Thyroid gland (tissue), 4 donors: ENCODE results near the gene ETHE1. TPM values are rescaled to one million over a fixed set of nuclear protein-coding genes. Genes with fewer than 3 reads are reported as not detected.

Source experiments
- DNase-seq, 2 donors: peaks; one replicate each; pipeline ENCODE4 v3.0.0-alpha.2; 2019
- H3K27ac ChIP-seq, 3 donors: fragments of 200-600 bp; sonication (generic); 1 replicate in 2 of 3; 2 replicates in 1 of 3; pipeline ENCODE4 v1.5.1; 2016 to 2019; ENCODE audit warnings: mild to moderate bottlenecking in 1 of 3, moderate library complexity in 1 of 3
- H3K27me3 ChIP-seq: fragments of 200-600 bp; sonication (generic); one replicate; pipeline ENCODE4 v1.5.1; 2019
- H3K36me3 ChIP-seq, 2 donors: fragments of 200-600 bp; sonication (generic); one replicate each; pipeline ENCODE4 v1.5.1; 2016 to 2019
- H3K4me1 ChIP-seq, 2 donors: fragments of 200-600 bp; sonication (generic); one replicate each; pipeline ENCODE4 v1.5.1; 2017 to 2019
- H3K4me3 ChIP-seq, 3 donors: fragments of 200-600 bp; sonication (generic); replicated peaks in 1 of 3; 1 replicate in 2 of 3; 2 replicates in 1 of 3; pipeline ENCODE4 v1.5.1; 2016; ENCODE audit warnings: mild to moderate bottlenecking in 1 of 3
- H3K9me3 ChIP-seq: fragments of 200-600 bp; sonication (generic); one replicate; pipeline ENCODE4 v1.5.1; 2017
- POLR2A ChIP-seq, 2 donors: fragments of 450-650 bp; IDR thresholded peaks; one replicate each; pipeline ENCODE4 v1.6.1; 2017; ENCODE audit warnings: antibody characterized with exemption in 2 of 2, mild to moderate bottlenecking in 2 of 2, moderate library complexity in 1 of 2
- WGBS, 2 donors: methylation state at CpG; one replicate each; pipeline ENCODE4 v1.1.5; 2017; 5-methylcytosine and 5-hydroxymethylcytosine counted together
- intact Hi-C: fragments of 100-400 bp; cut with DNase I; formaldehyde crosslinking; loops from one replicate; pipeline ENCODE4 v1.15.1; 2023
- total RNA-seq, 4 donors: library from RNA; depleted of rRNA; stranded (reverse); fragments of >200 nt; gene quantifications; one replicate each; pipeline ENCODE4 v1.2.3, GENCODE V29; 2016
- TF ChIP-seq, protein P1 (sequence below), 6 experiments: fragments of 200-600 bp in 3 of 6; fragments of 450-650 bp in 3 of 6; sonication (generic) in 3 of 6; IDR thresholded peaks; one replicate each; pipeline ENCODE4 v1.5.1; 2016 to 2019; ENCODE audit warnings: antibody characterized with exemption in 6 of 6, mild to moderate bottlenecking in 2 of 6, inconsistent platforms in 1 of 6, moderate library complexity in 1 of 6

ETHE1 gene
- total RNA-seq, 4 donors from 2014 or later, result 22.4 to 61.9 (median 32.5) TPM

DNA sequence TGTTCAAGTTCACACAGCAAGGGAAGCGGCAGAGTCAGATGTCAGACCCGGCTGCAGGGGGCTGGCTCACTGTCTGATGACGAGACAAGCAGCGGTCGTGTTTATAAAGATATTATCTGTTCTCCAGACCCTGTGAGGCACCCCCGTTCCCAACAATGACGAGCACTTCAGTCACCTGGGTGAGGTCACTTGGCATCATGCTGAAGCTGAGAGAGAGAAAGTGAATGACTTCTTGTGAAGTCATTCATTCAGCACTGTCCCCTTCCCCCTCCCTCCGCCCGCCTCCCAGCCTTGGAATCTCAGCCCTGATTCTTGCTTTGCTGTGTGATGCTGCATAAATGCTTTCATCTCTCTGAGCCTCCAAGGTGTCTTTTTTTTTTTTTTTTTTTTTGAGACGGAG is 56.7 kb downstream of the ETHE1 start:
- DNase-seq, result no peak
- 56 to 57% methylated on average over 10 of the region's 10 CpGs for WGBS, 2 donors
- H3K4me3 ChIP-seq, result no peak overlapping the region
- TF ChIP-seq, protein P1, sequence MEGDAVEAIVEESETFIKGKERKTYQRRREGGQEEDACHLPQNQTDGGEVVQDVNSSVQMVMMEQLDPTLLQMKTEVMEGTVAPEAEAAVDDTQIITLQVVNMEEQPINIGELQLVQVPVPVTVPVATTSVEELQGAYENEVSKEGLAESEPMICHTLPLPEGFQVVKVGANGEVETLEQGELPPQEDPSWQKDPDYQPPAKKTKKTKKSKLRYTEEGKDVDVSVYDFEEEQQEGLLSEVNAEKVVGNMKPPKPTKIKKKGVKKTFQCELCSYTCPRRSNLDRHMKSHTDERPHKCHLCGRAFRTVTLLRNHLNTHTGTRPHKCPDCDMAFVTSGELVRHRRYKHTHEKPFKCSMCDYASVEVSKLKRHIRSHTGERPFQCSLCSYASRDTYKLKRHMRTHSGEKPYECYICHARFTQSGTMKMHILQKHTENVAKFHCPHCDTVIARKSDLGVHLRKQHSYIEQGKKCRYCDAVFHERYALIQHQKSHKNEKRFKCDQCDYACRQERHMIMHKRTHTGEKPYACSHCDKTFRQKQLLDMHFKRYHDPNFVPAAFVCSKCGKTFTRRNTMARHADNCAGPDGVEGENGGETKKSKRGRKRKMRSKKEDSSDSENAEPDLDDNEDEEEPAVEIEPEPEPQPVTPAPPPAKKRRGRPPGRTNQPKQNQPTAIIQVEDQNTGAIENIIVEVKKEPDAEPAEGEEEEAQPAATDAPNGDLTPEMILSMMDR (IDR thresholded peaks at IDR 0.05), result no peak
- no peak for TF ChIP-seq POLR2A (IDR thresholded peaks at IDR 0.05)
- H3K27ac ChIP-seq, result no peak overlapping the region
- H3K27me3 ChIP-seq, result no peaks in the 10 kb centered on the region
- H3K36me3 ChIP-seq, result no peaks in the 10 kb centered on the region
- H3K9me3 ChIP-seq, result no peaks in the 10 kb centered on the region
- peaks cover 0 to 7% of the 10 kb centered on the region in 2 donors for H3K4me1 ChIP-seq
- intact Hi-C loops, result no loop called here

DNA sequence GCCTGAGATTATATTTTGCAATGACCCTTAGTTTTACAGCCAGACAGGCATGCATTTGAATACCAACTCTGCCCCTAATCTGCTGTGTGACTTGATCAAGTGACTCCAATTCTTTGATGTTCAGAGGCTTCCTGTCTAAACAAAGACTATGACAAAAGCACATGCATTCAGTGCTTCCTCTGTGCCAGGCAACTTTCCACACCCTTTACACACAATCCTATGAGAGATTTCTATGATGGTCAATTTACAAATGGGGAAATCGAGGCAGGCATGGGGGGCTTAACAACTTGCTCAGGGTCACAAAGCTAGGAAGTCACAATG is 57.9 kb downstream of the ETHE1 start:
- WGBS, 2 donors, result 67 to 70% methylated on average over 1 of the region's 1 CpG

DNA sequence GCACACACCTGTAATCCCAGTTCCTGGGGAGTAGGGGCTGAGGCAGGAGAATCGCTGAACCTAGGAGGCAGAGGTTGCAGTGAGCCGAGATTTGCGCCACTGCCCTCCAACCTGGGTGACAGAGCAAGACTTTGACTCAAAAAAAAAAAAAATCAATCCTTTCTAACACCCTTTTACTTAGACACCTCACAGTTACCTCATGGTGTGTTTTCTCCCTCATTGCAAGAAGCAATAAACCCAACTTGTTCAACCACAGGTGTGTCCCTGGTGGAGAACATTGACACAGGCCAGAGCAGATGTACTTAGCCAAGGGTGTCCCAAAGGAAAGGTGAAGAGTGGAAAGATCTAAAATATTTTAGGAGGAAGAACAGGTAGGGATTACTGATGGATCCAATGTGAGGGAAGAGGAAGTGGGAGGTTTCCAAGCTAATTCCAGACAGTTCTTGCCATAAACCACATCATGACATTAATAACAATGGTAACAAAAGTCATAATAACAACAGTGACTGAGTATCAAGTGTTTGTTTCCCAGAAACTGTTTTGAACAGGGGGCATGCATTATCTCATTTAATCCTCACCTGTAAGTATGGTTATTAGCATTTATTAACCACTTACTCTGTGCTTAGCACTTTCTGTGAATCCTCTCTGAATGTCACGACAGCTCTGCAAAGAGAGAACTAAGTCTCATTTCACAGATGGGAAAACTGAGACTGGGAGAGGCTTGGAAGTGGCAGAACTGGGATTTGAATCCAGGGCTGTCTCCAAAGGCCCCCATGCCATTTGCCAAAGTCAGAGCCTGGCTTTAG is 58.4 kb downstream of the ETHE1 start:
- no peaks in the 10 kb centered on the region for H3K9me3 ChIP-seq
- TF ChIP-seq, protein P1 (IDR thresholded peaks at IDR 0.05), result no peak
- no peaks in the 10 kb centered on the region for H3K36me3 ChIP-seq
- H3K27me3 ChIP-seq, result no peaks in the 10 kb centered on the region
- DNase-seq, result no peak
- 90 to 92% methylated on average over 4 of the region's 4 CpGs for WGBS, 2 donors
- peaks cover 0 to 5% of the 10 kb centered on the region in 2 donors for H3K4me1 ChIP-seq
- no peak overlapping the region for H3K4me3 ChIP-seq
- intact Hi-C loops, result no loop called here
- no peak overlapping the region for H3K27ac ChIP-seq

More for the DNA sequence above, 57.9 kb downstream of the ETHE1 start:
- Histone ChIP-seq H3K27ac (no peak overlapping the region), H3K4me3 (no peak overlapping the region), H3K9me3 (no peaks in the 10 kb centered on the region), H3K4me1 (peaks cover 0 to 4% of the 10 kb centered on the region in 2 donors), H3K36me3 (no peaks in the 10 kb centered on the region), H3K27me3 (no peaks in the 10 kb centered on the region)
- DNase-seq, result no peak
- intact Hi-C loops, result no loop called here
- TF ChIP-seq, protein P1 (IDR thresholded peaks at IDR 0.05), result no peak
- TF ChIP-seq POLR2A (IDR thresholded peaks at IDR 0.05), result no peak

DNA sequence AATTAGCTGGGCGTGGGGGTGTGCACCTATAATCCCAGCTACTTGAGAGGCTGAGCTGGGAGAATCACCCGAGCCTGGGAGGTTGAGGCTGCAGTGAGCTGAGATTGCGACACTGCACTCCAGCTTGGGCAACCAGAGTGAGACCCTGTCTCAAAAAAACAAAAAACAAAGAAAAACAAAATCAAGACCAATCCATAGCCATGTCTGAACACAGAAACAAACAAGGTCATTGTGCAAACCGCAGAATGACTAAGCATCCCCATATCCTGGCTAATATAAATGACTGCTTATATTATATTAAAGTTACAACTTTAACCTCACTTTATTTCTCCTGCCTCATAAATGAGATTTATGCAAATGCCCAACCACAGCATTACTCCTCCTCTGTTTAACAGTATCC is 59.3 kb downstream of the ETHE1 start:
- intact Hi-C loops, result no loop called here
- TF ChIP-seq, protein P1 (IDR thresholded peaks at IDR 0.05), result no peak
- TF ChIP-seq POLR2A (IDR thresholded peaks at IDR 0.05), result no peak
- Histone ChIP-seq H3K27me3 (no peaks in the 10 kb centered on the region), H3K9me3 (no peaks in the 10 kb centered on the region), H3K4me1 (peaks cover 0 to 5% of the 10 kb centered on the region in 2 donors), H3K36me3 (no peaks in the 10 kb centered on the region), H3K4me3 (no peak overlapping the region), H3K27ac (no peak overlapping the region)
- WGBS, 2 donors, result 86 to 92% methylated on average over 4 of the region's 4 CpGs
- no peak for DNase-seq

DNA sequence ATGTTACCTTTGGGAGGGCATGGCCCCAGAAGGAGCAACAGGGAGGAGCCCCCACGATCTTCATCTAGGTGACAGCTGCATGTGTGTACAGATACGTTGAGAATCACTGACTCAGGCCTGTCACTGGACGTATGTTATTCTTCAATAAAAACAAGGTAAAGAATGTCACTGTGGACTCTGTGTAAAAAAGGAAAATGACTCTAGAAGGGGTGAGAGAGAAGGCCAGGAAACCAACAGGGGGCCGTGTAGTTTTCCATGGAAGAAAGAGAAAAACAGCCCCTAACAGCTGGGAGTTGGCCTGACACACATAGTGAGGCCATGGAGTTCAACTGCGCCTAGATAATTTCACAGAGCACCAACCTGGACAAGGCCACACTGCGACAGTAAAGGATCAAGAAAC is 59.7 kb downstream of the ETHE1 start:
- TF ChIP-seq, protein P1 (IDR thresholded peaks at IDR 0.05), result no peak
- no peak for TF ChIP-seq POLR2A (IDR thresholded peaks at IDR 0.05)
- H3K27me3 ChIP-seq, result no peaks in the 10 kb centered on the region
- H3K4me3 ChIP-seq, result no peak overlapping the region
- no peaks in the 10 kb centered on the region for H3K9me3 ChIP-seq
- H3K4me1 ChIP-seq, result peaks cover 0 to 5% of the 10 kb centered on the region in 2 donors
- H3K36me3 ChIP-seq, result no peaks in the 10 kb centered on the region
- H3K27ac ChIP-seq, result no peak overlapping the region
- no peak for DNase-seq
- intact Hi-C loops, result no loop called here
- WGBS, 2 donors, result 76 to 88% methylated on average over 6 of the region's 6 CpGs
